GM19372 (cell line): Measurements from ENCODE around the gene KHK.

Experiments used
- ATAC-seq: cut with Tn5 transposase; IDR thresholded peaks from one replicate; pipeline ENCODE4 v1.9.1; 2021; ENCODE audit warnings: mild to moderate bottlenecking, low read depth, moderate library complexity; ENCODE audit not compliant: unreplicated experiment

KHK gene

DNA sequence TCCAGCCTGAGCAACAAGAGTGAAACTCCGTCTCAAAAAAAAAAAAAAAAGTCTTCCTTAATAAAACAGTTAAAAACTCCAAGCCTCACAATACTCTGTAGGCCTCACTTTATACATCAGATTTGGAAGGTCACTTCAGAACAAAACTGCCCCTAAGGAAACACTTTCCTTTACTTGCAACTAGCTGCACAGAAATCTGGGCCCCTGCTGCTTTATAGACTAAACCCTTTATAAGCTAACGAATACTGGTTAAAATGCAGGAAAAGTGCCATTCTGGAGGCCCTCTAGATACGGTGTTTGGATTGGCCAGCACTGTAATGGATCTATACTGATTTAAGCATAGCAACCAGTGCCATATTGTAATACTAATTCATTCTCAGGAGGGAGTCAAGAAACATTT lies 38.5 kb downstream of the KHK start:
- ATAC-seq = no peak

DNA sequence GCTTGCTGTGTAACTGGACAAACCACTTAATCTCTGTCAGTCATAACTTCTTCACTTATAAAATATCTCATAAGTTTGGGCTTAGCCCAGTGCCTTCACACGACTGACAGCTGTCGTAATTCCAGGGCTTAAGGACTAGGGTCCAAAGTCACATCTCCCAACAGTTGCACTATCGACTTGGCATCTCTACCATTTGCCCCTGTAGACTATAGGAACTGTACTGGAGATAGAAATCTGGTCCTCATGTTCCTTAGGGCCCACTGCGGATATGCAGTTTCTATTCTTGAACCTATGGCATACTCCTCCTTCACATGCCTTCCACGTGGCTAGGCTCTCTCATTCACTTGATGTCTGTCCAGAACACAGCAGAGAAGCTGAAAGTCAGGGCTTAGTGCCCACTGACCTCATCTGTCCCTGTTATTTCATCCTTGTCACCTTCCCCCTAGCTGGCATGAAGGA lies 39.7 kb downstream of the KHK start:
- no peak for ATAC-seq

DNA sequence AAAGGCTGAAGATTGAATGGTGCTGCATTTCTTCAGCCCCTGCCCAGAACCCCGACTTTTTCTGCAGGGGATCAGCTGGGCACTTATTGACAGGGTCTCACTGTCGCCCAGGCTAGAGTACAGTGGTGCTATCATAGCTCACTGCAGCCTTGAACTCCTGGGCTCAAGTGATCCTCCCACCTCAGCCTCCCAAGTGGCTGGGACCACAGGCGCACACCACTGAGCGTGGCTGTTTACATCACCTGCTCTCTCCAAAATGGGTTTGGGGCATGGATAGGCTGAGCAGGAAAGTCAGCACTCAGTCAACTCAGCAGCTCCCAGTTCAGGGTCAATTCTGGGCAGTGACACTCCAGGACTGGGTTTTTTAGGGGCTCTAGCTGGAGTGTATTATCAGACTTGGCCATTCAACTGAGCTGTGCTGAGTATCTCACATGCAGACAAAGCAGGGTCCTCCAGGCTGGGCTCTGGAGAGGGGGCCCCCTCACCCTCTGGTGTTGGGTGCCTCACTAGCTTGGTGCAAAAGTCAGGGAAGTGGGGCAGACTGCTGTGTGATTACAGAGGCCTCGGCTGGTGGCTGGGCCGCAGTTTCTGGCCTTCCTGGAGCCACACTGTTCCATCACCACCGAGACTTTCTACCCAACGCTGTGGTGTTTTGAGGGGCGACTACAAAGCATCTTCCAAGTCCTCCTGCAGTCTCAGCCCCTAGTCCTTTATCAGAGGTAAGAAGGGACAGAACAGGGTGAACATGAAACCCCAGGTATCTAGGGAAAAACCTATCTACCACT lies 41.5 kb downstream of the KHK start:
- ATAC-seq = no peak

DNA sequence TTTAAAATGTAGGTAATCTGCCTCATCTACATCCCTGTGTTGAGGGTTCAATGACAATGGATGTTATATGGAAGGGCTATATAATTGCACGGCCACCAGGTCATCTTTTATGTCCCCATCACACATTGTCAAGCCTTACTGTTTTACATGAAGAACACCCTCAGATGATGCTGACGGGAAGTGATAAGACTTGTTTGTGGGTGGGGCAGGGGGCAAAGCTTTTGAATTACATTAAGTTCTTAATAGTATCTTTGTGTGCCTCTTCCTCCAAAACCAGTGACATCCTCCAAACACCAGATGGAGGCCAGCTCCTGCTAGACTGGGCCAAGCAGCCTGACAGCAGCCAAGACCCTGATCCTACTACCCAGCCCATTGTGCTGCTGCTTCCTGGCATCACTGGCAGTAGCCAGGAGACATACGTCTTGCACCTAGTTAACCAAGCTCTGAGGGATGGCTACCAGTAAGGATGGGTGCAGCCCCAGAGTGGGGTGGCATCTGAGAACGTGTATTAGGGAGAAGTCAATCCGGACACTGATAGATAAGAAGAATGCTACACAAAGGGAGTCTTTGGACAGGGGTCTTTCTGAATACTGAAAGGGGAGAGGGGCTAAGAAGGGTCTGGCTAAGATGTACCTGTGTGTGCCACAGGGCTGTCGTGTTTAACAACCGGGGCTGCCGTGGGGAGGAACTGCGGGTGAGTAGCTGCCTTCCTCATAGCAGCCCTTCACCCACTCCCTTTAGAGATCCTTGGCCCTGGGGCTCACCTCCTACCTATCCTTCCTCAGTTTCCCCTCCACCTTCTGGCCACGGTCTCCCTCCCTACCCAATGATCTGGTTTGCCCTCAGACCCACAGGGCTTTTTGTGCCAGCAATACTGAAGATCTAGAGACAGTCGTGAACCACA lies 42.3 kb downstream of the KHK start:
- ATAC-seq = no peak

DNA sequence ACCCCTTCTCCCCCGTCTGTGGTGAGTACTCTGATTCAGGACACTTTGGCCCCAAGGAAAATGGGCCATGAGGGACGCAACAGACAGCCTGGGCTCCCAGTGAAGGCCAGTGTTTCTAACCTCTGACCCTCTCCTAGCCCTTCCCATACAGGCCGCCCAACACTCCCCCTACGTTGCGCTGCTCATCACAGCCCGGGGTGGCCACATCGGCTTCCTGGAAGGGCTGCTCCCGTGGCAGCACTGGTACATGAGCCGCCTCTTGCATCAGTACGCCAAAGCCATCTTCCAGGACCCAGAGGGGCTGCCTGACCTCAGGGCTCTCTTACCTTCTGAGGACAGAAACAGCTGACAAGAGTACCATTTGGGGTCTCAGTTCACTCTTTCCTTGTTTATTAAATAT lies 43.8 kb downstream of the KHK start:
- no peak for ATAC-seq

DNA sequence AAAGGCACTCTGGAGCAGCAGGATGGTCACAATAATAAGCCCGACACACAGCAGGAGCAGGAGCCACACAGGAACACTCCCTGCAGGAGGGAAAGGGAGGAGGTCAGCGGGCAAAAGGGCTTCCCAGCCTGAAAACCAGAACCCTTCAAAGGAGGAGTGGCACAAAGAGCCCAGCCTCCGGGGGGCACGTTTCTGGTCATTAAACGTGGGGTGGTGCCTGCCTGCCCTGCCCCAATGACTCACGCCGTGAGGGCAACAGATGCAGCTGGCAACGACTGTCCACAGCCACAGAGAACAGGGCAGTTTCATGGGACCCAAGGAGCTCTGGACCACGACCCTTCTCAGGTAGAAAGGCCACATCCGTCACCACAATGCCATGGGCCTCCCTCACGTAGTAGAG lies 44.9 kb downstream of the KHK start:
- no peak for ATAC-seq

DNA sequence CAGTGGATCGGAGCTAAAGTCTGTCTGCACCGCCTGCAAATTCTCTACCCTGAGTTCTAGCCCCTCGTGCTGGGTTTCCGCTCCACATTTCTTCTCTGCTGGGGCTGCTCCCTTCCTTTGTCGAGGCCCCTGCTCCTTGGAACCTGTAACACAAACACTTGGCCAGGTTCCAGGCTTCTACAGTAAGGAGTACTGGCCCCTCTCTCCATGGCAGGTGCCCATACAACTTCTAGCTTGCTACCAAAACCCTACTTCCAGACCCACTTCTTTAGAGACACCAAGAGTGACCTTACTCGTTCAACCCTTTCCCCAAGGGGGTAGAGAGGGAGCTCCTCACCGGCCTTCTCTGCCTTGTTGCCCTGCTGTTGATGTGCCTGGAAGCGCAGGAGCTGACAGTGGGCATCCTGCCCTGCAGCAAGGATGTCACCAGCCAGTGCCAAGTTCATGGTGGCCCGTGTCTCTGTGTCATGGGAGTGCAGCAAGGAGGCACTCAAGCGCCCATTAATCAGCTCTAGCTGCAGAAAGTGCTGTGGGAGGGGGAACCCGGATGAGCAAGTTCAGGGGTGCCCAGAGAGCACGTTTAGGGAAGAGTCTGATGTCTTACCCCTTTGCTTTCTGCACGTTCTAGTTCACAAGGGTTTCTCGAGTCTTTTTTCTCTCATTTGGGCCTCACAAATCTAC lies 46.8 kb downstream of the KHK start:
- ATAC-seq = no peak

DNA sequence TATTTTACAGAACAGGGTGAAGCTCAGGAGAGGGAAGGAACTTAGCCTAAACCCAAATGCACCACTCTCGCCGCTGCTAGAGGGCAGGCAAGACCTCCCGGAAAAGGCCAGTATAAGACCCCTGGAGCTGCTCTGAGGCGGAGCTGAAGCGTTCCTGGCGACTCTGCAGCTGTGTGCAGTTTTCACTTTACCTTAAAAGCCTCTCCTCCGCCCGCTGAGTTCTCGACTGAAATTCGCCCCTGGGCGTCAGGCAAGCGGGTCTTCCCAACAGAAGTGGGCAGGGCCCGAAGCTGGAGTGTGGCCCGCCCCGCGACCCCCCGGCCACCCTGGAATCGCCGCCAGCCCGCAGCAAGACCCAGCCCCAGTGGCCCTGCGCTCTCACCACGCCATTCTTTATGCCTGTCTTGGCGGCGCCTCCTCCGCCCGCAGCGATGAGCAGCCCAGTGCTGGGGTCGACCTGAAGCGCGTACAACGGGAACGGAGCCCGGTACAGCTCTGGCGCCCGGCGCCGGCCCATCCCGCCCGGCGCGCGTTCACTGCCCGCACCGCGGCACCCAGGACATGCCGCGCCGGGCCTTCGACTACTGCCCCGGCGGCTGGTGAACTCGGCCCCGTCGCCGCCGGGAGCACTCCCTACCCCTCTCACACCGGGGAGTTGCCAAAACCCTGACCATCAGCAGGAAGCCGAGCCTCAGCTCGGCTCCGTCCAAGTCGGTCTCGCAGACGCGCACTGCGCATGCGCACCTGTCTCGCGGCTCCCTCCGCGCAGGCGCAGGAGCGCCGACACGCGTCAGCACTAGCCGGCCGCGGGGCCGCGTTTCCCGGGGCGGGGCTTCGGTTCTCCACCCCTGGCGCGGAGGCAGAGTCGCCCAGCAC lies 47.6 kb downstream of the KHK start, which contains the start of gene PREB:
TSS of gene PREB (minus strand) at position 732 of the 876 bp plus-strand sequence. CDS start at position 517, 215 bp downstream.
- peak; percentile 85 for ATAC-seq

DNA sequence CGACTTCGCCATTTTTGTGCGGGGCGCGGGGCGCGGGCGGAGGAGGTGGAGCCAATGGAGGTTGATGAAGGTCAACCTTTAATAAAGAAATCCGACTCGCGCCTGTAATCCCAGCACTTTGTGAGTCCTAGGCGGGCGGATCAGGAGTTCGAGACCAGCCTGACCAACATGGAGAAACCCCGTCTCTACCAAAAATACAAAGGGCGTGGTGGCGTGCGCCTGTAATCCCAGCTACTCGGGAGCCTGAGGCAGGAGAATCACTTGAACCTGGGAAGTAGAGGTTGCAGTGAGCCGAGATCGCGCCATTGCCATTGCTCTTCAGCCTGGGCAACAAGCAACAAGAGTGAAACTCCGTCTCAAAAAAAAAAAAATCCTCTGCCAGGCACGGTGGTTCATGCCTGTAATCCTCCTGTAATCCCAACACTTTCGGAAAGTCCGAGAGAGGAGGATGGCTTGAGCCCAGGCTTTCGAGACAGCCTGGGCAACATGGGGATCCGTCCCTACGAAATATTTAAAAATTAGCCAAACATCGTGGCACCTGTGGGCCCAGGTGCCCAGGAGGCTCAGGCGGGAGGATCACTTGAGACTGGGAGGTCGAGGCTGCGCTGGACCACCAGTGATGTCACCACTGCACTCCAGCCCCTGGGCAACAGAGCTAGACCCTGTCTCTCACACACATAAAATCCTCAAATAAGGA lies 48.4 kb downstream of the KHK start:
- no peak for ATAC-seq

DNA sequence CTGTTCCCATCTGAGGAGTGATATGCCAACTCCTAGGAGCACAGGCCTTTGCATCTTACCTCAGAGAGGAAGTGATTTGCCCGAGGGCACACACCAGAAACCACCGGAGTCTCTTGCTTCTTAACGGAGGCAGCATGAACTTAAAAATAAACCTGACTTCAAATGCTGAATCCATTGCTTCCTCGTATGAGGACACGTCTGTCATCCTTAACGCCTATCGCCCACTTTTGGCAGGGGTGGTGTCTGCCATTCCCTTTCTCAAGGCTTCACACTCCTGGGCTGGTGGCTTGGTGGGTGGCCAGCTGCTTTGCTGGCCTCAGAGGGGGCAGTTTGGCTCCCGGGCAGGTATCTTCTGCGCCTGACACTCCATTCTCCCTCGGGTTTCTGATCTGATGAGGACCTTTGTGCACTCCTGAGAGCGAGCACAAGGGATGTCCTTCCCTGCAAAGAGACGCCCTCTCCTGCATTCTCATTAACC lies 48.9 kb downstream of the KHK start:
- no peak for ATAC-seq

DNA sequence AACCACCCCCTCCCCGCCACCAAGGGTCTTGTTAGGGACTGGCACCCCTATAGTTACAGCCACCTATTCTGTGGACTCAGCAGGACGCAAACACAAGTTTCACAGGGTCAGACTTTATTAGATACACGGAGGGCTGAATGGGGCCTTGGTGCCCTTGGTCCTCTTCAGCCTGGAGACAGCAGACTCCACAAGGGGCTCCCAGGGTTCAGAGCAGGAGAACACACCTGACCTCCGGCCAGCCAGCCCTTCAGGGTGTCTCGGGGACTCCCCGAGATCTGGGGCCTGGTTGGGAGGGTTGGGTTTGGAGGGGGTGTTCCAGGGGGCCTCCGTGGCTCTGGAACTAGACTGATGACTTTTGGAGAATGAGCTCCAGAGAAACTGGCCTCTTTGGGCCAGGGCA lies 50.2 kb downstream of the KHK start:
- no peak for ATAC-seq

DNA sequence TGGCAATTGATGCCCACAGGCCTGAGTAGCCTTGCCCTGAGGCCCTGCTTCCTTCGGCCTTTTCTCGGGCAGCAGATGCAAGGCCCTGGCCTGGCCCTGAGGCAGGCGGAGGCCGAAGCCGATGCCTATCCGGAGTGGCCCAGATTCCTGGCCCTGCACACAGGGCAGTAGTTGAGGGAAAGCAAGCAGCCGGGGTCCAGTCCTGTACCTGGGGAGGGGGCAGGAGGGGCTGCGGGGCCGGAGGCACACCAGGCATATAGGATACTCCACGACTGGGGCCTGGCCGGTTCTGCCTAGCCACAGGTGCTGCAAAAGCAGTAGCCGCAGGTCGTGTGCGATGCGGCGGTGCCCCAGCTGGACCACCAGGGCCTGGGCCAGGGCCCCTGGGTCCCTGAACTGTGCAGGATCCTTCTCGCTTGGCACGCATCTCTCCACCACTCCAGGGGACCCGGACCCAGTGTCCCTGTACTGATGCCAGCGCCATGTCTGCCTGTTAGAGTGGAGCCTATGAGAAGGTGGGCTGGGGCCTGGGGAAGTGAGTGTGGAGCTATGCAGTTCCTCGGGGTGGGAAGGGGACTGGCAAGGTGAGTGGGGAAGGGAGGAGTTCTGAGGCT lies 50.9 kb downstream of the KHK start:
- ATAC-seq = no peak

DNA sequence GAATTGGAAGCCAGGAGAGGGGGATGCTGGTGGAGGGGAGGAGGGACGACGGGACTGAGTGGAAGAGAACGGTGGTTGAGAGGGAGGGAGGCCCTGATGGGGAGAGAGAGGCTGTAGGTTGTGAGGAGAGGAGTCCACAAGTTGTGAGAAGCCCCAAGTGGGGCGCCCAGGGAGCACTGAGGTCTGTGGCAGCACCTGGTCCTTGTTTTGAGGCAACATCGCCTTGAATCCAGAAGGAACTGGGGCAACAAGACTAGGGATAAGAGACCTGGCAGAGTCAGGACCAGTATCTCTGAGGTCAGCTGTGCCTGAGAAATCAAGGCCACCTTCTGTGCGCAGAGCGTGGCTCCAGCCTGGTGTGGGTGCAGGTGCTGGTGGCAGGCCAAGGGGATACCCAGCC lies 51.5 kb downstream of the KHK start:
- no peak for ATAC-seq

DNA sequence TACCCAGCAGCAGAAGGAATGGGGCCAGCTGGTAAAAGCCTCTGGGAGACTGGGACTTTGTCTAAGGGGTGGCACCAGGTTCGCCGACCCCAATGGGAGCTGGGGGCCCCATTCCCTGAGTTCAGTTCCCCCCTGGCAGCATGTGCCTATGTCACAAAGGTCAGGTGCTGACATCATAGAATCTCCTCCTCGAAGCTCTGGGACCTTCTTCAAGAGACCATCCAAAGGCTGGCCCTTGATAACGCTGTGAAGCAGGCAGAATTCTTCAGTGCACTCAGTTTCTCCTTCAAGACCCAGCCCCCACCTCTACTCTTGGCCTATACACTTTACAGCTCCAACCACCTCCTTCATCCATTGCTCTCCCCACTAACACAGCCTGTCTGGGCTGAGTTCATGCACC lies 52.7 kb downstream of the KHK start, which contains the start of gene PRR30:
TSS of gene PRR30 (minus strand) at position 101 of the 400 bp plus-strand sequence. CDS start 1,081 bp downstream, outside the sequence.
- ATAC-seq = no peak

DNA sequence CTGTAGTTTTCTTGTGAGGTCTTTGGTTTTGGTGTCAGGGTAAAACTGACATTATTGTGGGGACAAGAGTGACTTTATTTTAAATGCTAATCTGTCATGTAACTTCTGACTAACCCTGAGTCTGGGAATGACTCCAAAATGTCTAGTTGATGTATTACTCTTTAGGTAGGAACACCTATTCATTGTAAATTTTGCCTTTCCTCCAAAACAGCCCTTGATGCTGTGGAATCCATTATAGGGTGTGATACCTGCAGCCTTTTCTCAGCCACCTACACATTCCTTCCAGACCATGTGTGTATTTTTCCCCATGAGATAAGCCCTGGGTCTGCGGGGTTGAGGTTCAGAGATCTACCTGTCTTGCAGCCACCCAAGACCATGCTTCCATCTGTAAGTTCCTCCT lies 56.7 kb downstream of the KHK start:
- no peak for ATAC-seq

DNA sequence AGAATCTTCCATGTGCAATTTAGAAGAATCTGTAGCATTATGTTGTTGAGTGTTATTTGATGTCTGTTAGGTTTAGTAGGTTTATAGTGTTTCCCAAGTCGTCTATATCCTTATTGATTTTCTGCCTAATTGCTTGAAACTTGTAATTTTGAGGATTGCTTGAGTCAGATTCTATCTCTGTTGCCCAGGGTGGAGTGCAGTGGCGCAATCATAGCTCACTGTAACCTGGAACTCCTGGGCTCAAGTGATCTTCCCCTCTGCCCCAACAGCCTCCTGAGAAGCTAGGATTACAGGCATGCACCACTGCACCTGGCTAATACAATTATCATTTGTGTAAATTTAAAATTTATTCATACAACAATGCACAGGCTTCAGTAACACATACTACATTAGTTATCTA lies 59.1 kb downstream of the KHK start:
- ATAC-seq = no peak

DNA sequence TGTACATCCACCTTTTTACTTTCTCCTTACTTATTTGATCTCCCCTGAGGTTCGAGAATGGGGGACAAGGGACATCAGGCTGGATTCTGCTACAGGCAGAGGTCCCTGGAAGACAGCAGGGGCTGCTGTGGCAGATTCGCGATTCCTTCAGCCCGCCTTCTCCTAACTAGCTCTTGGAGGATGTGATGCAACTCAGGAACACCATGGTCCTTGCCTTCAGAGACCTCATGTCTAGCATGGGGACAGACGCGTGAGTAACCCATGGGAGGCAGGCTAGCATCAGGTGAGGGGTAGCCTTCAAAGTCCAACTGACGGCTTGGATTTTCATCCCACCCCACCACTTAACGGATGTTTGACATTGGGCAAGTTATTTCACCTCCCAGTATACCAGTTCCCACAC lies 61.4 kb downstream of the KHK start:
- ATAC-seq = no peak

DNA sequence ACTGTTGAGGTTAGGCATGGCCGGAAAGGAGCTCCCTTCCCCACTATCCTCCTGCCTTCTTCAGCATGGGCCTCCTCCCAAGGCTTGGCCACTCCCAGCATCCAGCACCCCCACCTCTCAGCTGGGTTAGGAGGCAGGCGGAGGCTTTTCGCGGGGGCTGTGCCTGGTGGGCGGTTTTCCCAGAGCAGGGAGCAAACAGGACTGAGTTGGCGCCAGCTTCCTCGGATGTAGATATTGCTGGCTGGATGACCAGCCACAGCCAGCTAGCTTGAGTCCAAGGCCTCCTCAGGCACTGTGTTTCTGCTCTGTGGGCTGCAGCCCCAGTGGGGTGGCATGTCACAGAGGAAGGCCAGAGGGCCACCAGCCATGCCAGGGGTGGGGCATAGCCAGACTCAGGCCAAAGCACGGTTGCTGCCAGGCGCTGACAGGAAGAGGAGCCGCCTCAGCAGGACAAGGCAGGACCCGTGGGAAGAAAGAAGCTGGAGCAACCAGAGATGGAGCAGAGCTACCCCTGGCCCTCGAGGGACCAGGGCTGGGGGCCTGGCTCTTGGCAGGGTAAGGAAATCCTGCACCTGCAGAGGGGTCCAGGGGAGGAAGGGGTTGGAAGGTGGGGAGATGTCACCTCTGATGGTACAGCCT lies 62.3 kb downstream of the KHK start, which contains the start of gene TCF23:
TSS of gene TCF23 (plus strand) at position 204 of the 639 bp plus-strand sequence. CDS start at position 334, 130 bp downstream.
- ATAC-seq = no peak
